ENCODE data around the gene ADI1.

DNA sequence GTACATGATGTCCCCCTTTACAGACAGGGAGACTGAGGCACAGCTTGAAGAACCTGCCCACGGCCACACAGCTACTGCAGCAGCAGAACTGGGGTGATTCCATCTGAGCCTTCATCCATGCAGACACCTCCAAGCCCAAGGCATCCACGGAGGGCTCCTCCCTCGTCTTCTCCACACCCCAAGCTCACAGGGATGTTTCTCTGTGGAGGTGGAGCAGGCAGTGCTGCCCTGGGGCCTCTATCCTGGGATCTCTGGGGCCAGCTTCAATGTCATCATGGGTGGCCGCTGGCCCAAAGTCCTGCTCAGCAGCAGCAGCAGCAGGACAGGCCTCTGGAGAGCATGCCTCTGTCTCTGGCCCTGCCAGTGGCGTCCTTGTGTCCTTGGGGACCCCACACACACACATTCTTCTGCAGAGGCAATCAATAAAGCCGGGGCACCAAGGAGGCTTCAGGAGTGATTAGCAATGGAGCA is 31.2 kb downstream of the ADI1 start:
- TF ChIP-seq, protein P1, sequence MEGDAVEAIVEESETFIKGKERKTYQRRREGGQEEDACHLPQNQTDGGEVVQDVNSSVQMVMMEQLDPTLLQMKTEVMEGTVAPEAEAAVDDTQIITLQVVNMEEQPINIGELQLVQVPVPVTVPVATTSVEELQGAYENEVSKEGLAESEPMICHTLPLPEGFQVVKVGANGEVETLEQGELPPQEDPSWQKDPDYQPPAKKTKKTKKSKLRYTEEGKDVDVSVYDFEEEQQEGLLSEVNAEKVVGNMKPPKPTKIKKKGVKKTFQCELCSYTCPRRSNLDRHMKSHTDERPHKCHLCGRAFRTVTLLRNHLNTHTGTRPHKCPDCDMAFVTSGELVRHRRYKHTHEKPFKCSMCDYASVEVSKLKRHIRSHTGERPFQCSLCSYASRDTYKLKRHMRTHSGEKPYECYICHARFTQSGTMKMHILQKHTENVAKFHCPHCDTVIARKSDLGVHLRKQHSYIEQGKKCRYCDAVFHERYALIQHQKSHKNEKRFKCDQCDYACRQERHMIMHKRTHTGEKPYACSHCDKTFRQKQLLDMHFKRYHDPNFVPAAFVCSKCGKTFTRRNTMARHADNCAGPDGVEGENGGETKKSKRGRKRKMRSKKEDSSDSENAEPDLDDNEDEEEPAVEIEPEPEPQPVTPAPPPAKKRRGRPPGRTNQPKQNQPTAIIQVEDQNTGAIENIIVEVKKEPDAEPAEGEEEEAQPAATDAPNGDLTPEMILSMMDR (IDR thresholded peaks at IDR 0.05), result no peak
- TF ChIP-seq POLR2A (IDR thresholded peaks at IDR 0.05), result no peak

All from adrenal gland (tissue), 5 donors.